Liver (tissue), 3 donors: Measurements from ENCODE around the gene RXRB.

Source experiments
- CTCF ChIP-seq: fragments of 150-350 bp; IDR thresholded peaks from 2 replicates; pipeline ENCODE4 v1.5.1; 2017; ENCODE audit warnings: improper control_type of control experiment, low read depth, low read length; ENCODE audit not compliant: missing input control
- EGR1 ChIP-seq, 2 donors: IDR thresholded peaks; 2 replicates each; pipeline ENCODE4 v1.6.1; 2016 to 2018; ENCODE audit warnings: antibody characterized with exemption in 2 of 2, low read depth in 2 of 2
- FOXA1 ChIP-seq: IDR thresholded peaks from 2 replicates; pipeline ENCODE4 v1.6.1; 2016; ENCODE audit warnings: antibody characterized with exemption
- JUND ChIP-seq, 2 donors: IDR thresholded peaks; 2 replicates each; pipeline ENCODE4 v1.6.1; 2016; ENCODE audit warnings: antibody characterized with exemption in 2 of 2
- MAX ChIP-seq: IDR thresholded peaks from 2 replicates; pipeline ENCODE4 v1.6.1; 2016; ENCODE audit warnings: antibody characterized with exemption
- RAD21 ChIP-seq, 2 donors: IDR thresholded peaks; 2 replicates each; pipeline ENCODE4 v1.6.1; 2016; ENCODE audit warnings: antibody characterized with exemption in 2 of 2, mild to moderate bottlenecking in 2 of 2
- REST ChIP-seq: IDR thresholded peaks from 2 replicates; pipeline ENCODE4 v1.6.1; 2016; ENCODE audit warnings: antibody characterized with exemption, mild to moderate bottlenecking
- RXRA ChIP-seq, 2 donors: IDR thresholded peaks; 2 replicates each; pipeline ENCODE4 v1.6.1; 2017 to 2018; ENCODE audit warnings: antibody characterized with exemption in 2 of 2, mild to moderate bottlenecking in 1 of 2
- SP1 ChIP-seq: IDR thresholded peaks from 2 replicates; pipeline ENCODE4 v1.6.1; 2018; ENCODE audit warnings: antibody characterized with exemption, mild to moderate bottlenecking
- TAF1 ChIP-seq: conservative IDR thresholded peaks from 2 replicates; pipeline ENCODE4 v1.6.1; 2016; ENCODE audit warnings: antibody characterized with exemption, mild to moderate bottlenecking
- YY1 ChIP-seq: IDR thresholded peaks from 2 replicates; pipeline ENCODE4 v1.6.1; 2016; ENCODE audit warnings: antibody characterized with exemption, mild to moderate bottlenecking
- donor health status: healthy.
- donor health status: healthy.

- TF ChIP-seq CTCF (no peak), RAD21 (IDR thresholded peaks at IDR 0.05) (no peak), YY1 (no peak), SP1 (no peak), FOXA1 (no peak), REST (no peak), JUND (IDR thresholded peaks at IDR 0.05) (no peak), RXRA (IDR thresholded peaks at IDR 0.05) (no peak), TAF1 (no peak), EGR1 (IDR thresholded peaks at IDR 0.05; ENCODE audit: low read depth in 2 of 2) (no peak), MAX (no peak)
Observed at GRCh38 chr6:33167374-33168283, 32.8 kb downstream of the RXRB start.
